NCI-H2107 treated with DMSO at 0.1 percent for 48 hours (cell line): ENCODE results near the gene LIPM.

Source experiments
- DNase-seq: peaks from one replicate; lab custom pipeline; 2025; ENCODE audit not compliant: unreplicated experiment; lab: John Stamatoyannopoulos, UW

Gene LIPM

DNA sequence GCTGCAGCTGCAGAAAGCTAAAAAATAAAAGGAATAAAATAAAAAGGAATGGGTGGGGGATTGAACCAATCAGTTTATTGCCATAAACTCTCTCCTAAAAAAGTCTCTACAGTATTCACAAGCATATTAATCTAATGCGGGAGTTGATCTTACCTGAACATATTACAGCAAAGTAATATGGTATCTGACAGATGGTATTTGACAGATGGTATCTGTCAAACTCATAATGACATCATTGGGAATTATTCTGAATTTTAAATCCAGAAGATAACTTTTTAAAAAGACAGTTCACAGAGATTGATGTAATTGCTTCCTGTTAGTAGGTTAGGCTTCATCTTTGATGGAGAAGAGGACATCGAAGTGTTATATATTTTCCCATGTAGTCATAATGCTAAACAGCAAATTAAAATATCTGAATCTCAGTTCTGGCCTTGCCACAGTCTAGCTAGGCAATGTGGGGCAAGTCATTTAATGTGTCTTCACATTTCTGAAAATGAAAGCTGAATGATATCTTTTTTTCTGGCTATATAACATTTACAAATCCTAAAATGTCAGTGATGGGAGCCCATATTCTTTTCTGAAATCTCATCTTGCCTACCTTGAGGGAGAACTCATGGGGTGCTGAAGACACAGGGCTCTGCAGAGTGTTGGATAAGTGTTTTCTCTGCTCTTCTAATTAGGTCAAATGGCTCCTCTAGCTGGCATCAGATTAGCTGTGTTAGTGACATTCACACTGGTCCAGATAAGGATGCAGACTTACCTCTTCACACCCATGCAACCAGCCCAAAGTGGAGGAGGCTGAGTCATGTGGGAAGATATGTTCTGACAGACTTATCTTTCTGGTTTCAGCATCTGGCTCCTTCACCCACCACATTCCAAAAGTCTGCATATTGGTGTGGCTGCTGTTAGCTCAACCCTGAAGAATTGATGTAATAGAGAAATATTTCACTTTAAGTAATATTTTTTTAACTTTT, 2.1 kb upstream of the LIPM start:
- DNase-seq = no peak

DNA sequence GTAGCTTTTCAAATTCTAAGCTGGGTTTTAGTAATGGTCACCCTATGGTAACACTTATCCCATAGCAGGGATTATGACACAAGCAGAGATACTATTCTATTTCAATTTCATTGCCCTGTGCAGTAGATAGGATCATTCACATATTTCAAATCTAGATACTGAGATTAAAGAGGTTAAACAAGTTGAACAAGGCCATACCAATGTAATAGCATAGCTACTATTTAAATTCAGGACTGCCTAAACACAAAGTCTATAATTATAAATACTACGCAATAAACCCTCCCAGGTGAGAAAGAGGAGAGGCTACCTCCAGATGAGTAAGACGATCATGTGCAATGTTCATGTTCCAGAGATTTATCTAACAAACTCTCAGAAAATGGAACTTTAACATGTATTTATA, 1.1 kb downstream of the LIPM start:
- DNase-seq = no peak

DNA sequence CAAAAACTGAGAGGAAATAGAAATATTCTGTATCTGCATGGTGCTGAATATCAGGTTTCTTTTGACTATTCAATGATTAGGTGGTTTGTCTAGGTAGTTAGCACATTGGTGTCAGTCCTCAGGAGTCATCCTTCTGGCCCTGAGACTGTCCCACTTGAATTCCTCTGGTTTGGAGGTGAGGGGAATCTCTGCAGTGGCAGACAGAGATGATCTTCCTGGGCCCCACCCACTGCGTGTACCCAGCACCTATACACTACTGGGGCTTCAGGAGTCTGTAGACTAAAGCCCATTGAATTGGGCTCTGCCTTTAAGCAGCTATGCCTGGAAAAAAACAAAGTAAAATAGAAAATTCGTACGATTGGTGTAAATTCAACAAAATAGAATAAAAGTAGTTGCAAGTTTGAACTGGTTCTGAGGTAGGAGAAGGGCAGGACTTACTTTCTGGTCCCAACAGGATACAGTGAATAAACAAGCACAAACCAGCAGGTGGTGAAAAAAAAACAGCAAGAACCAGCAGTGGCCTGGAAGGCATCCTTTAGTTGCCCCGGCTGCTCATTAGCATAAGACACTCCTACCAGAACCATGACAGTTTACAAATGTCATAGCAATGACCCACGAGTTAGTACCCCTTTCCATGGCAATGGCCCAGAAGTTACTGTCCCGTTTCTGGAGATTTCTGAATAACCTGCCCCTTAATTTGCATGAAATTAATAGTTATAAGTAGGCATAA, 1.7 kb downstream of the LIPM start:
- DNase-seq = no peak

DNA sequence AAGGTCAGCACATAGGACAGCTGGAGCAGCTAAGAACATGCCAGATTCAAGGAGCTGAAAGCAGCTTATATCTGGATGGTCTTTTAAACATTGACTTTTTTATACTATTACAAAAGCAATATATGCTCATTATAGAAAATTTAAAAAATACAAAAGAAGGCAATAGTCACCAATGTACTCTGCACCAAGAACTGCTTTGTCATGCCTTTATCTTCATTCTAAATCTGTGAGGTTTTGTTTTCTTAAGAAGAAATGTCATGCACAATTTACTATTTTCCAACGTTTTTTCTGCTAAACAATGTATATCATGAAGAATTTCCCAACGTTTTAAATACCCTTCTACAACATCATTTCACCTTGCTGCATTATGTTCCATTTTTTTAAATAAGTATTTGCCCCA, 2.8 kb downstream of the LIPM start:
- no peak for DNase-seq

DNA sequence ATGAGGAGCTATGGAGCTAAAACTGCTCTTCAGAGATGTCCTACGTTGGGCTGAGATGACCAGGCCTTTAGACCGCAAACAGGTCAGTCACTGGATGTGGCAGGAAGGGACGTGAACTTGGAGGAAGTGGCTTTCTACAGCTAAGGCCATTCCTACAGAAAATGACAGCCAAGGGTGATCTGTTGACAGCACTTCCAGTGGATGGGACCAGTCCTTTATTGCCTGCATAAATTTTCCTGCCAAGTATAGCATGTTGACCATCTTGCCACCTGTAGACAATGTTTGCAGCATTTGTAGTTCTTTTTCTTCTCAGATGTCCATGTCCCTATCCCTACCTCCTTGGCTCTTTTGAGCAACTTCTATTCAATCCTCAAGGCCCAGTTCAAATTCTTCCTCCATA, 3.4 kb downstream of the LIPM start:
- no peak for DNase-seq

DNA sequence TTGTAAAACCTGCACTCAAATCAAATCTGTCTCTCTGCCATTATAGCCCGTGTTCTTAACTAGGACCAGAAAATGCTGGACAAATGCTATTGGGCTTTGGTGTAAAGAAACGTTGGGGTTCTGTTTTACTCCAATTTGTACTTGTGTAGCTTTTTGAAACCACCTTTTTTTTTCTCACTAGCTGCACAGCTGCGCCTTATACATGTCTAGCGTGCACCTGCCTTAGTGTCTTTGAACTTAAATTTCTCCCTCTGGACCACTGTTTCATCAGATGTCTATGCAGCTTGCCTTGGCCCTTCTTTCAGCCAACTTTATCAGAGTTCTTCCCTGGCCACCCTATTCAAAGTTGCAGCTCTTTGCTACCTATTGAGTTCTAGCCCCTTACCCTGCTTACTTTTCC, 7.1 kb downstream of the LIPM start:
- no peak for DNase-seq

DNA sequence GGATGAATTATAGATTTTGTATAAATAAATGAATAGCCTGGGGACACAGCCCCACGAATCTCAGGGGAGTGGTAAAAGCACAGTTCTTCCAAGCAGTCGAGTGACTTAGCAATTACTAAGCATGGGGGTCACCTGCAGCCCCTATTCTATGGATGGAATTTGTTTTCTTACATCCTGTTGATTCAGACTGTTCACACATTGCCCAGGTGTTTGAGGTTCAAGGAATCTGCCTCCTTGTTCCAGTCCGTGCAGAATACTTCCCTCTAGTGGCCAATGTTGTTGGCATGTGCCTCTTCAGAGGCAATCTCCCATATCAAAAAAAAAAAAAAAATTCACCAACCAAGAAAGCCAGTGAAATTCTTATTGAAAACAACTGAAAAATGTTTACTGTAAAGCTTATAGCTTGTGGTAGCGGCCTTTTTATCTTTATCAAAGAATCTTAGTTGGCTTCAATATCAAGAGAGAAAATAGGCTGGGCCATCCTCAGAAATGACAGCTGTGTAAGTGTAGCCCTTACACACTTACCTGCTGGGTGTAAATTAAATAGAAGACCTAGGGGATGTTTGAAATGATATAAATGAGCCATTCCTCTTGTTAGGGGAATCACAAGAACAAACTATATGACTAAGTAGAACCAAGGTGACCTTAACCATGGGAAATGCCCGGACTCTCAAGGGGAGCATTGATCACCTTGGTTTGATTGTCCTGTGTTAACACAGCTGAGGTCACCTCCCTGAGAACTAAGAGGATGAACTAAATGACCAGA, 7.8 kb downstream of the LIPM start:
- DNase-seq = peak; percentile 10

DNA sequence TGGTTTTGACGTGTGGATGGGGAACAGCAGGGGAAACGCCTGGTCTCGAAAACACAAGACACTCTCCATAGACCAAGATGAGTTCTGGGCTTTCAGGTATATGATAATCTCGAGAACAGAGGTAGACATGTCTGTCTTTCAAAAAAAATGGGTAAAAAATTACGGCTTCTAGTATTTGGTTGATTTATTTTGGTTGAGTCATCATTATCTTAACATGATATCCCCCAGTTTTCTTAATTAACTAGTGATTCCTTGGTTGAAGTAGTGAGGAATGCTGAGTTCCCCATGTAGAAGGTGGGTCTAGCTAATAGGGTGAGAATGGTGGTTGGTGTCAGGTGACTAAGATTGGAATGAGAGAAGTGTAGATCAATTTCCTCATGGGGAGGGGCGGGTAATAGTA, 10.7 kb downstream of the LIPM start:
- no peak for DNase-seq

DNA sequence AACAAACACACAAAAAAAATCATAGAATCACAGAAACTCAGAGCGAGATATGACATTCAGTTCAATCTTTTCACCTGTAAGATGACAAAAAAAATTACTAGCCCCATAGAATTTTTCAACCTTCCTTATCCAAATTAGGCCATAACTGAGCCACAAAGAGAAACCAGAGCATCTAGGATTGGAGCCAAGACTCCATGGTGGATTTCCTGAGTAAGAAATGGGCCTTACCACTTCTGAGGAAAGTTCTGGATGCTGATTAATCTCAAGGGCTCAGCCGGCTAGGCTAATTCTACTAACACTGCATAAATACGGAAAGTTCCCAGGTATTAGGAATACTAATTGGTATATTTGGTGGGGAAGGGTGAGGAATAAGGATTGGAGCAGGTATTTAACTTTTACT, 16.8 kb downstream of the LIPM start:
- DNase-seq = no peak

DNA sequence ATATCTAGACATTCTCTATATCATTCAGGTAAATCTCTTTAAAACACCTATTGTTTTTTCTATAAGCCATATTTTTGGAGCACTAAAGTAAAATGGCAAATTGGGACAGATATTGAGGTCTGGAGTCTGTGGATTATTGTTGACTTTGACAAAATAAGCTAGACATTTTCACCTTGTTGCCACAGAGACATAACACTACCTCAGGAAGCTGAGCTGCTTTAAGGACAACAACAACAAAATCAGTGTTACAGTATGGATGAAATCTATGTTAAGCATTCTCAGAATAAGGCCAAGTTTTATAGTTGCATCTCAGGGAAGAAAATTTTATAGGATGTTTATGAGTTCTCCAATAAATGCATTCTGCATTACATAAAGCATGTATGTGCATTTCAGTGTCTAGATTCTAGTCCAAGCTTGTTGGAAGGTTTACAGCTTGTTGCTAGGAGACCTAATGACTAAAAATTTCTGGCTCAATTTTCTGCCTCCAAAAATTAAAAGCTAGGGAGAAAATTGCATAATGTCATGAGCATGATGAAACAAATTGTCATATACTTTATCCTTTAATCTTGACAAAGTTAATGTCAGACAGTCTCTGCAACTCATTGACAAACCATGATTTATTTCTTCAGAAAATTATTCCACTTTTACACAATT, 18.3 kb downstream of the LIPM start:
- no peak for DNase-seq

DNA sequence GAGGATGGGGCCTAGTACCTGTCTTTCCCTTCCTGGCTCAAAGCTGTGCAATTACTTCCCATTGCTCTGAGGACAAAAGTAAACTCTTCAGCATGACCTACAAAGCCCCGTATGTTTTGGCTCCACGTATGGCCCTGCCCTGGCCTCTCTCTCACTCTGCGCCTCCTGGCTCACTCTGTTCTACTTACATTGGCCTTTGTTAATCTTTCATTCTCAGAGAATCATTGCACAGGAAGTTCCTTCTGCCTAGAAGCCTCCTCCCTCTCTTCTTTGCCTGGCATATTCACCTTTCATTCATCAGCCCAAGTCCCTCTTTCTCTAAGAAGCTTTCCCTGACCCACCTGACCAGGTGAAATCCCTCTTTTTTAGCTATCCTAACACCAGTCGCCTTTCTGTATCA, 23.9 kb downstream of the LIPM start:
- DNase-seq = no peak

DNA sequence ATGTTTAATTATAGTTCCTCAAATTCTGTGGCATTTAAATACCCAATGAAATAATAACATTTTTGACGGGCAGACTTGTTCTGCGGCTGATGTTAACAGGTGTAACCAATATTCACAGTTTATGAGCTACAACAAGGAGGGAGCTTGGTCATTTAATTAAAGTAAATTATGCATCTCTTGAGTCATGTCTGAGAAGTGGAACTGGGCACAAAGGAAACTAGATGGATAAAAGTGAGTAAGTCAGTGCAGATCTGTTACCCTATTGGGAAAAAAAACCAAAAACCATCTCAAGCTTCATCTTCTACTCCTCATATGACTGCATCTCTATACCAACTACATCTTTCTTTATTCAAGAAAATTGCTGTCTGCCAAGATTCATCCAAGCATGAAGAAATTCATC, 25.1 kb downstream of the LIPM start:
- no peak for DNase-seq

DNA sequence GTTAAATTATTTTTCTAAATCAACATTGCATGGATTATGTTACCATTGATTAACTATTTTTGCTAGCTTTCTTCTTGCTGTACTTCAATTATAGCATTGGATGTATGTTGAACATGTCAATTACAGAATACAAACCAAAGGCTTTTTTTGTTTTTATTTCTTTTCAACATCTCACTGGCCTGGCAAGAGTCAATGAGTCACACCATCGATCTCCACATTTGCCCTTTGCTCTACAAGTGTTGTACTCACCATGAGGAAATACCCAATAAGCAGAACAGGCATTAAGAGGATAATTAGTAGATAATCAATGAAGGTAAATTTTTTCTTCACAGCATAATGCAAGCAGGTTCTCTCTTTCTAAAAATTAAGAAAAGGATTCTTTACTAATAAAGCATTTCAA, 25.8 kb downstream of the LIPM start:
- DNase-seq = no peak

DNA sequence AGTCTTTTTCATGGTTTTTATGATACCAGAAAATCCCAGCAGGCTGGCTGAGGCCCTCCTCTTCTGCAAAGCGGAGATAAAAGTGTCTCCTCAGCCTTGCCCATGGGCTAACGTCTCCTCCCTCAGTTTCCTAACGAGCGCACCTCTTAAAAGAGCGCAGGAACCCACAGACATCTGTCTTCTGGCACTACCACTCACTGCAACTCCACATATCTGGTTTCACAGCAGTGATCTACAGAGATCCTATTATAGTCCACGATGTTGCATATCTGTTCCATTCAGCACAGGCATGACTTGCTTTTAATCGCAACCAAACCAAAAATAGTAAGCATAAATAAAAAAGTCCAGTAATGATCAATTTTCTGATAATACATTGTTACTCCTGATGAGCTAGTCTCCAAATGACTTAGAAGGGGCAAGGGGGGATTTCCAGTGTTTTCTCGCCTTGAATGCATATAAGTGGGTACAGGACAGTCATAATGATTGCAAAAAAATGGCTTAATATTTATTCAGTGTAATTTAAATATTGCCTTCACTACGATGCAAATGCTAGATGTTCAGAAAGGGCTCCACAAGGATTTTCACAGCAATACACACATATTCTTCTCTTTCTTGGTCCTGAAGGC, 28.2 kb downstream of the LIPM start:
- DNase-seq = no peak

DNA sequence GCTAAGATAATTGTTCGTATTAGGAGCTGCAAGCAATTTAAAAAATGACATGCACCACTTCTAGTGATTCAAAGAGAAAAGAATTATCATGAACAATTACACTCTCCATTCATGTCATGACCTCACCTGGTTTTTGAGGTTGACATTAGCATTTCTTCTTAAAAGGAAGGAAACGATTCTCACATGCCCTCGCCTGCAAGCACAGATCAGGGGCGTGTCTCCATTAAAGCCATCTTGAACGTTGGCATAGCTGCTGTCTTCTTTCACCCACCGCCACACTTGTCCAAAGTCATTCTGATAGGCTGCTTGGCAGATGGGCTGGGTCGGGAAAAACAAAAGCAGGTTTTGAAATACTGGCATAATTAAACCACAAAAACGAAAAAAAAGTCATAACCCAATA, 29.2 kb downstream of the LIPM start:
- DNase-seq = no peak

DNA sequence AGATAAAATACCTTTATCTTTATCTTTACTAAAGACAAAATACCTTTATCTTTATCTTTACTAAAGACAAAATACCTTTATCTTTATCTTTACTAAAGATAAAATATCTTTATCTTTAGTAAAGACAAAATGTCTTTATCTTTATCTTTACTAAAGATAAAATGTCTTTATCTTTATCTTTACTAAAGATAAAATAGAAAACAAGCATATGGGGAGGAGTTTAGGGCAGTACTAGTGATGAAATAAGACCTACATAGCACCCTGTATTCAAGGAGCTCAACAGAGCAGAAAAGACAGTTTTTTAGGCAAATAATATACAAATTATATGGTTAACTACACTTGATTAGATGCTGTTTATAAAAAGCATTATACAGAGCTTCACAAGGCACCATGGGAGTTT, 29.8 kb downstream of the LIPM start:
- DNase-seq = no peak

DNA sequence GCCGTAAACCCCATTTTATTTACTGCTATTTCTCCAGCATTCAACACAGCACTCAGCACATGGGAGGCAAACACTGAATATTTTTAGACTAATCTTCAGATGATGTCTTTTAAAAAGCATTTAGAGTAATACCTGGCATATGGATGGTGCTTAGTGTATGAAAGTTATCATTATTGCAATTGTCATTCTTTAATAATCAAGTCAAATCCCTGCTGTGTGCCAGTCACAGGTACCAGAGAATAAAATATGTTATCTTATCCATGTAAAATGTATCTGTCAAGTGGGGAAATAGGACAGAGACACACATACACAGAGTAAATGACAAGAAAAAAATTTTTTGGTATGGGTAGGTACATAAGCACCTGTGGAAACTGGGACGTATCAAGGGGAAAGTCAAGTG, 30.6 kb downstream of the LIPM start:
- DNase-seq = no peak

DNA sequence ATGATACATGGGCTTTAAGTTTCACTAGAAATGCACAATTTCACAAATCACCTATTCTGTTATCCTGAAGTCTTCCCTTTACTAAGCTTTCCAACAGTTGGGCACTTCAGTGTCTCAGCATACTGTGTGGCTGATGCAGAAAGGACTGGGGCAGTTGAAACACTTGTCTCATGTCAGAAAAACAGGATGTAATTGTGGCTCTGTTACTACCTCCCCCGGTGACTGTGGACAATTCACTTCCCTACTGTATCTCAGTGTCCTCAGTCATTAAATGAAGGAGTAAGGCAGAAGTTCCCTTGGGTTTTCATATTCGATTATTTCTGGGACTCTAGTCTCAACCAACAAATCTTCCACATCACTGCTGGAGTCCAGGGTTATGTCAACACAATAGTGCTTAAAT, 31.2 kb downstream of the LIPM start:
- no peak for DNase-seq

DNA sequence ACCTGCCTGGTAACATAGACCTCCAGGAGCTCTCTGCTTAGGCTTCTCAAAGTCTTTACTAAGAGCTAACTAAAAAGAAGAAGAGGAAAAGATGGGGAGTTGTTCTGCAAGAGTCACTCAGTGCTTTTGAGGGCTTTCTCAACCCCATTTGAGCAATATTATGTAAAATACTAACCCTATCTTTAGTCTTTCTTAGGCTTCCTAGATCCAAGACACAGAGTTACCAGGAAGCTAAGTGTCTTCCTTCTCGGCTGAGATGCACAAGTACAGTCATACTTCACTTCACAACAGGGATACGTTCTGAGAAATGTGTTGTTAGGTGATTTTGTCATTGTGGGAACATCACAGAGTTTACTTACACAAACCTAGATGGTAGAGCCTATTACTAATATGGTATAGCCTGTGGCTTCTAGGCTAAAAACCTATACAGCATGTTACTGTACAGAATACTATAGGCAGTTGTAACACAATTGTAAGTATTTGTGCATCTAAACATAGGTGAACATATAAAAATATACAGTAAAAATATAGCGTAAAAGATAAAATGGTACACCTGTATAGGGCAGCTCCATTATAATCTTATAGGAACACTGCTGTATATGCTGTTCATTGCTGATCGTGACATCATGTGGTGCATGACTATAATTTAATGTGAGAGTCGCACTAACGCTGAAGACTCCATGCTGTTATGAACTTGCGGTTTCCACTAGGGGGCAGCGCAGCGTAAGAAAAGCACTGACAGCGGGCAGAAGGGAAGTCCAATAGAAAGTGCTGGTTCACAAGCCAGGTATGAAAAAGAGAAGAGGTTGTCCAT, 32.8 kb downstream of the LIPM start:
- DNase-seq = peak; percentile 49

DNA sequence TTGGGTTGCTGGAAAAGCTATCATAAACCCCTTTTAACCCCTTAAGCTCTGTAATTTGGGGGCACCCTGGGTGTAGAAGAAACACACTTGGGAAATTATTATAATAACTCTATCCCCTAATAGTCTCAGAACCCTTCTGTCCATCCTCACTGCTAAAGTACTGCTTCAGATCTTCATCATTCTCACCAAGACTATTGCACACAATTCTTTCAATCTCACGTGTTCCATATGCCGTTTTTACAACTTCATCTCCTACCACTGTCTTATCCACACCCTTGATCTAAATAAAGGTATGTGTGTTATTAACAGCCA, 33.3 kb downstream of the LIPM start:
- no peak for DNase-seq
